ES-I3 (cell line): ENCODE measurements around the gene ACBD7.

Experiments
- H3K36me3 ChIP-seq: 2 replicates; pipeline ENCODE4 v1.6.1; 2013; ENCODE audit warnings: mild to moderate bottlenecking, low read length, control low read depth, moderate library complexity; ENCODE audit not compliant: insufficient read depth
- H3K4me1 ChIP-seq: 2 replicates; pipeline ENCODE4 v1.6.1; 2013; ENCODE audit warnings: mild to moderate bottlenecking, control low read depth, low read length; ENCODE audit not compliant: insufficient read depth
- H3K9ac ChIP-seq: 2 replicates; pipeline ENCODE4 v1.6.1; 2013; ENCODE audit warnings: low read depth, mild to moderate bottlenecking, low read length, moderate library complexity
- H3K9me3 ChIP-seq: 2 replicates; pipeline ENCODE4 v1.6.1; 2013; ENCODE audit warnings: mild to moderate bottlenecking, low read length, moderate library complexity; ENCODE audit not compliant: control insufficient read depth, insufficient read depth

The ACBD7 gene

DNA sequence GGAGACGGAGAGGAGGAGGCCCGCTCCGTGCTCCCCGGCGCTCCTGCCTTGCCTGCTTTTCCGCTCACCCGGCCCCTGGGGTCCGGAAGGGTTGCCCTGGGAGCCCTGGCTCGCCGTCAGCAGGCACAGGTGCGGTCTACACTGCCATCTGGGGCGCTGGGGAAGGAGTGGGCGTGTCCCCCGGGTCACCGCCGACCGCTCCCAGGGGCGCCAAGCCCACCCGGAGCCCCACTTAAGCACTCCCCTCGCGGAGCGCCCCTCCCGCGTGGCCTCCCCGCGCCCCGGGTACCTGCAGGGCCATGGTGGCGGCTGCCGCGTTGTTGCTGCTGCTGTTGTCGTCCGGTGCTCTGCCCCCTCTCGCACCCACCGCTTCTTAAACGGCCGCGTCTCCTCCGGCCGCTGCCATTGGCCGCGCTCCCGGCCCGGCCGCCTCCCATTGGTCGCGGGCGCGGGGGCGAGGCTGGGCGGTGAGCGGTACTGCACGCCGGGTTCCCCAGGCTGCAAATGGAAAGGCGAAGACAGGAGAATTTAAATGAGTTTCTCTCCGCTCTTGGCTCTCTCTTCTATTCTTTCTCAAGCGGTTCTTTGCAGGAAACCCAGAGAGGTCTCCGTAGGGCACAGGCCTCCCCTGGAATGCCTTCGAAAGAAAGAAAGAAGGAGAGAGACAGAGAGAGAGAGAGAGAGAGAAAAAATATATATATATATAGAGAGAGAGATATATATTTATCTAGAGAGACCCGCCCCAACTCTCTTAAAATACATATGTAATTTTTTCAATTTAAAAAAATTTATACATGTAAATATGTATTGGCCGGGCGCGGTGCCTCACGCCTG lies at the start of gene ACBD7:
ACBD7 (minus strand) TSS at position 349 of the 834 bp plus-strand sequence; CDS start at position 301, 48 bp downstream.
- no peaks in the 10 kb centered on the region for H3K36me3 ChIP-seq
- H3K9me3 ChIP-seq: no peaks in the 10 kb centered on the region
- H3K9ac ChIP-seq: peak within 1 kb of the TSS; percentile 83
- peaks cover 7% of the 10 kb centered on the region for H3K4me1 ChIP-seq

DNA sequence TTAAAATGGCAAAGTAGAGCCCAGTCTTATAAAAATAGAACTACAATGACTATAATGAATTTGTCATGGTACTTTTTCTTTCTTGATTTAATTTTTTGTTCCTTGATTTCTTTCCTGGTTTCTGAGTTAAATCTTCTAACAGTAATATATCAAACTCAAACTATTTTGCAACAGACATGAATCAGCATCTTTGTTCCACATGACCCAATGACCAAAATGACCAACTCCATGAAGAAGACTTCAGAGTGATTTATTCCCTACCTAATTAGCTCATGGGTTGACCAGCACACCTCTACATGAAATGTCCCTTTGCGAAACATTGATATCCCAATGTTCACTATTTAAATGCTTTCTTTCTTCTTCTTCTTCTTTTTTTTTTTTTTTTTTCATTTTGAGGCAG lies 49.1 kb upstream of the ACBD7 start:
- Histone ChIP-seq H3K4me1 (no peaks in the 10 kb centered on the region), H3K36me3 (peaks cover 9% of the 10 kb centered on the region; the same call in 1 of the 2 replicates), H3K9me3 (no peaks in the 10 kb centered on the region), H3K9ac (no peak overlapping the region)

DNA sequence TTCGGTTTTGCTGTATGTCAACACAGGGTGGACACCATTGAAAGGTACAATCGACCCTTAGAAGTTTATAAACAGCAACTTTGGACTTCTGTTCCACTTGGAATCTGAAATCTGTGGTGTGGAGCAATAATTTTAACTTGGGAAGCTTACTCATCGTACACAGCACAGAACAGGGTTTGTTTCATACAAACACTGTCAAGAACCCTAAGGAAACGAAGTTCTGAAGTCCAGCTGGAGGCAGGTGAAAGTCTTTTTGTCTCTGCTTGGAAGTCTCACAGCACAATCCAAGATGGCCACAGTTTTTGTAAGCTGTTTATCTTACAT lies 48.4 kb upstream of the ACBD7 start:
- no peaks in the 10 kb centered on the region for H3K4me1 ChIP-seq
- H3K9ac ChIP-seq: no peak overlapping the region
- peaks cover 9% of the 10 kb centered on the region; the same call in 1 of the 2 replicates for H3K36me3 ChIP-seq
- H3K9me3 ChIP-seq: no peaks in the 10 kb centered on the region

DNA sequence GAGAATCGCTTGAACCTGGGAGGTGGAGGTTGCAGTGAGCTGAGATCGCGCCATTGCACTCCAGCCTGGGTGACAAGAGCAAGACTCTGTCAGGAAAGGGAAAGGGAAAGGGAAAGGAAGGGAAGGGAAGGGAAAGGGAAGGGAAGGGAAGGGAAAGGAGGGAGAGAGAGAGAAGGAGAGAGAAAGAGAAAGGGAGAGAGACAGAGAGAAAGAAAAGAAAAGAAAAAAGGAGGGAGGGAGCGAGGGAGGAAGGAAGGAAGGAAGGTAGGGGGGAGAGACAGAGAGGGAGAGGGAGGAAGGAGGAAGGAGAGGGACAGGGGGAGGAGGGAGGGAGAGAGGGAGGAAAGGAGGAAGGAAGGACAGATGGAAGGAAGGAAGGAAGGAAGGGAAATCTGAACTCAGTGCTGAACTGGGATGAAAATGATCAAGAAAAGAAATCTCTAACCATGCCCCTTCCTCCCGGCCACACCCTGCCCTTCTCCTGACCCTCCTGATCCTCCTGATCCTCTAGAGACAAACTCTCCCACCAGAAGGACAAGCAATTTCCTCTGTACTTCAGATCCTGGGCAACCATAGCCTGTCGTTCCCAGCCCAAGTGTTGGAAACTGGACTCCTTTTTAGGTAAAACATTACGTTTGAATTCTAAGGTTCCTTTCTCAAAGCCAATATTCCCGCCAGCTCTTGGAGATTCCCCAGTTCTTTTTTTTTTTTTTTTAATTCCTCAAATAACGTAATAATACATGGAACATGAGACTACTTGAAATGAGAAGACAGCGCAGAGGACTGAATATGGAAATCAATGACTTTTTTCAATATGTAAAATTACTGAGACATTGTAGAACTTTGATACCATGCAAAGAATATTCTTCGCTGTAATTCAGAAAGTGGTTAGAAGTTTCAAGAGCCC lies 47.8 kb upstream of the ACBD7 start:
- Histone ChIP-seq H3K36me3 (peaks cover 9% of the 10 kb centered on the region; the same call in 1 of the 2 replicates), H3K9ac (no peak overlapping the region), H3K9me3 (no peaks in the 10 kb centered on the region), H3K4me1 (no peaks in the 10 kb centered on the region)

DNA sequence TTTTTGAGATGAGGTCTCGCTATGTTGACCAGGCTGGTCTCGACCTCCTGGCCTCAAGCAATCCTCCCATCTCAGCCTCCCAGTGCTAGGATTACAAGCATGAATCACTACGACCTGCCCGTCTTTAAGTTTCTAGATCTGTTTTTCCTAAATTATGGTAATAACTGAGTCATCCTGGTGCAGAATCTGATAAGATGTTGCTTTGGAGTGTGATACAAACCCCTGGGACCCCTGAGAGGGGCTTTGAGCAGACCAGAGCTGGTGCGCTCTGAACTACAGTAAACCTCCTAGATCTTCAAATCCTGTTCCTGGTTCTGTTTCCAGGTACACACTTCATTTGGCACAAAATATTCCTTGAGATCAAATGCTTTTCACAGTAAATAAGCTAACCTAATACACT lies 42.8 kb upstream of the ACBD7 start:
- H3K4me1 ChIP-seq: no peaks in the 10 kb centered on the region
- H3K9me3 ChIP-seq: no peaks in the 10 kb centered on the region
- H3K36me3 ChIP-seq: peaks cover 18% of the 10 kb centered on the region
- H3K9ac ChIP-seq: no peak overlapping the region

DNA sequence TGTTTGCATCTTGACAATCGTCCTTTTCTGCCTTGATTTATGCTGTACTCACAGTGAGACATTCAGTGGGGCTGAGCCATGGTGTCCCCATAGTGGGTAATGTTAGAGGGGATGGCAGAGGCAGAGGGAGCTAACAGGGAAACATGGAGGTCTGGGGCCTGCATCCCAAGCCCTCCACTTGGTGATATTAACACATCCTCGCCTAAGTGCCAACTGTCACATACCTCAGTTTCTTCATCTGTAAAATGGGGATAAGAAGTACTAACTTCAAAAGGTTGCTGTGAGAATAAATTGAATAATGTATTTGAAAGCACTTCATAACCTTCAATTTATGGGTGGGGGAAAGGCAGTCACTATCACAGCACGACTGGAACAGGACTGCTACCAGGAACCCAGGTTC lies 36.3 kb upstream of the ACBD7 start:
- Histone ChIP-seq H3K4me1 (no peaks in the 10 kb centered on the region), H3K9ac (no peak overlapping the region), H3K36me3 (peaks cover 21% of the 10 kb centered on the region), H3K9me3 (no peaks in the 10 kb centered on the region)

DNA sequence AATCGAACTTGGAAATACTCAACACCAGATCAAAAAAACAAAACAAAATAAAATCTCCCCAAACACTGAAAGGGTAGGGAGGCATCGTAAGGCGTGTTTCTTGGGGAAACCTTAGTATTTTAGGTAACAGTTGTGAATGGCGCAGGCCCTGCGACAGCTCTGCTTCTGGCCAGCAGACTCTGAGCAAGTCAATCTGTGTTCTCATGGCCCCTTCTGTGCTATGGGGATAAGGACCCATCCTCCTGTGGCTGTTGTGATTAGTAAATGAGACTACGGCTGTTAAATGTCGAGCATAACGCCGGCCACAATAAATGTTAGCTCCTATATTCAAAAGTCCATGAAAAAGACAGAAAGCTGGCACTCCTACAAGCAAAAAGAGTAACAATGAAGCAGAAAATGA lies 35.6 kb upstream of the ACBD7 start:
- no peak overlapping the region for H3K9ac ChIP-seq
- H3K4me1 ChIP-seq: no peaks in the 10 kb centered on the region
- H3K36me3 ChIP-seq: peaks cover 21% of the 10 kb centered on the region
- no peaks in the 10 kb centered on the region for H3K9me3 ChIP-seq

DNA sequence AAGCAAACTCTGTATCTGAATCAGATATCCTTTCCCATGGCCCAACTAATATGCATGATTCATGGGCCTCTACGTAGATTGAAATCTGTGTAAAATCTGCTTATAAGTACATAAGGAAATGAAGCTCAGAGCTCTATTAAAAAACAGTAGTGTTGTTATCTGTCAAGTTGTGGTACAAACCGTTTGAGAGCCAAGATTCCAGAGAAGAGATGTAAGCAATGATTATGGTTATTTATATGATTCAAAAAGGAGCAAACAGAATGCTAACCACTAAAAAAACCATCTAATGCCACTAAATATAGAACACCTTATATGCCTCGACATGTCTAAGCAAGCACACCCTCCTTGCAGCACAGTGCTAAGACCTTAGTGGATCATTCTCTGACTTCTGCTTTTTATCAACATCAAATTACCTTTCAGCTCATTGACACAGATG lies 35.2 kb upstream of the ACBD7 start:
- no peaks in the 10 kb centered on the region for H3K4me1 ChIP-seq
- H3K9me3 ChIP-seq: no peaks in the 10 kb centered on the region
- peaks cover 21% of the 10 kb centered on the region for H3K36me3 ChIP-seq
- no peak overlapping the region for H3K9ac ChIP-seq

DNA sequence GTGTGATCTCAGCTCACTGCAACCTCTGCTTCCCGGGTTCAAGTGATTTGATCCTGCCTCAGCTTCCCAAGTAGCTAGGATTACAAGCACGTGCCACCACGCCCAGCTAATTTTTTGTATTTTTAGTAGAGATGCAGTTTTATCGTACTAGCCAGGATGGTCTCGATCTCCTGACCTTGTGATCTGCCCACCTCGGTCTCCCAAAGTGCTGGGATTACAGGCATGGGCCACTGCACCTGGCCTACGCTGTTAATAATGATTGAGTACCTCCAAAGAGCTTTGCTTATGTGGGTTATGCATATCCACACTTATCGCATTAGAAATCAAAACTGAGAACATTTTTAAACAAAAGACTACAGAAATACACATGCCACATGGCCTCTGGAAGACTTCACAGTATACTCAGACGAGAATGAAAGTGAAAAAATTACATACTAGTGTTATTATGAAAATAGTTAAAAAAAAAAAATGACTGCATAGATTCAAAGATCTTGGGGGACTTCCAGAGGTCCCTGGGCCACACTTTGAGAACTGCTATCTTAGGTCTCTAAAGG lies 34.0 kb upstream of the ACBD7 start:
- H3K4me1 ChIP-seq: no peaks in the 10 kb centered on the region
- H3K9ac ChIP-seq: no peak overlapping the region
- H3K9me3 ChIP-seq: peaks cover under 1% of the 10 kb centered on the region; the same call in 1 of the 2 replicates
- peaks cover 12% of the 10 kb centered on the region for H3K36me3 ChIP-seq

DNA sequence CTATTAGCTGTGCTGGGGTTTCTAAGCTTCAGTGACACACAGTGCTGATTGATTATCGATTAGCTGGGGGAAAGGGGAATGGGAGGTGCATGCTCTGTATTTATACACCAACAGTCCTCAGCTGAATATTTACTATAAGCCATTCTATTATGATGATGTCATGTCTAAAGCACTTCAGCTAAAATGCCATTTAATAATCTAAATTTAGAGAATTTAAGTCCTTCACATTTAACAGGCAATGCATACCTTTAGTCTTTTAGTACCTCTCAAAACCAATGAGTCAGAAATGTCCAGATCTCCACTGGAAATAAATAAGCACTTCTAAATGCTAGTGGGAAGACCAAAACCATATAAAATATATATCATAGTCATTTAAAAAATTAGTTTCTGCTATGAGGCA lies 33.1 kb upstream of the ACBD7 start:
- peaks cover 4% of the 10 kb centered on the region; the same call in 1 of the 2 replicates for H3K9me3 ChIP-seq
- peaks cover 12% of the 10 kb centered on the region for H3K36me3 ChIP-seq
- H3K9ac ChIP-seq: no peak overlapping the region
- H3K4me1 ChIP-seq: no peaks in the 10 kb centered on the region

DNA sequence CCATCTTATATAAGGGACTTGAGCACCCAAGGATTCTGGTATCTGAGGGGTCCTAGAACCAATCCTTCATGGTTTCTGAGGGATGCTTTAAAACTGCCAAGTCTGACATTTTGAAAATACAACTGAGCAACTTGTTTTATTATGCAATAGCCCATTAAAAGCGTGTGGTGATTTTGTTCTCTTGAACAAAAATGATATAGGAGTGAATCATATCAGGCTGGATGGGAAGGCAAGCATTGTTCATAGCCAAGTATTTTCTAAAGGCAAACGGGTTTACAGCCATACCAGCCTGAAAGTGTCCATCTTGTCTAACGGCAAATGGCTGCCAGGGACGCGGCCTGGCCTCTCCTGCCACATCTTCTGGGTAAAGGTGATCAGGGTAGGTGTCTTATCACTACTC lies 31.9 kb upstream of the ACBD7 start:
- Histone ChIP-seq H3K9me3 (peaks cover 4% of the 10 kb centered on the region; the same call in 1 of the 2 replicates), H3K36me3 (peaks cover 7% of the 10 kb centered on the region), H3K4me1 (no peaks in the 10 kb centered on the region), H3K9ac (no peak overlapping the region)

DNA sequence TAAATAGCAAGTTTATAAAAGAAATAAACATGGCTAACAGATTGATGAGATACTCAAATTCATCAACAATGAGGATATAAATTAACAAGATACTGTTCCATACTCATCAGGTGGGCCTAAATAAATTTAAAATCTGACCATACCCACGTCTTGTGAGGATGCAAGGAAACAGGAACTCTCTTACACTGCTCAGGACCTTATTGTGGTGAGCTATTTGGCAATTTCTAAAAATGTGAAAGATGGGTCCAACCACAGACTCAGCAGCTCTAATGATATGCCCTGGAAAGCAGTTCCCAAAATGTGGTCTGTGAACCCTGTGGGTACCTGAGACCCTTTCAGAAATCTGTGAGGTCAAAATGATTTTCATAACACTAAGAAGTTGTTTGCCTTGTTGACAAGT lies 30.0 kb upstream of the ACBD7 start:
- H3K36me3 ChIP-seq: peaks cover 3% of the 10 kb centered on the region
- no peaks in the 10 kb centered on the region for H3K4me1 ChIP-seq
- peaks cover 4% of the 10 kb centered on the region; the same call in 1 of the 2 replicates for H3K9me3 ChIP-seq
- no peak overlapping the region for H3K9ac ChIP-seq

DNA sequence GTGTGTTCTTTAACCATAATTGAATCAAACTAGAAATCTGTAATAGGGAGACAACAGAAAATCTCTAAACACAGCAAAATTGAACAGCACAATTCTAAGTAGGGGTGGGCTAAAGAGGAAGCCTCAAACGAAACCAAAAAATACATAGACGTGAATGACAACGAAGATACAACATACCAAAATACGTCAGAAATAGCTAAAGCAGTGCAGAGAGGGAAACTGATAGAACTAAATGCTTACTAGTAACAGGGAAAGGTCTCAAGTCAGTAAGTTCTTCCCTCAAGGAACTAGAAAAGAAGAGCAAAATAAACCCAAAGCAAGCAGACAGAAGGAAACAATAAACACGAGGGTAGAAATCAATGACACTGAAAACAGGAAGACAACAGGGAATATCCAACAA lies 27.6 kb upstream of the ACBD7 start:
- Histone ChIP-seq H3K9ac (no peak overlapping the region), H3K9me3 (peaks cover 4% of the 10 kb centered on the region; the same call in 1 of the 2 replicates), H3K36me3 (peaks cover 3% of the 10 kb centered on the region), H3K4me1 (no peaks in the 10 kb centered on the region)

DNA sequence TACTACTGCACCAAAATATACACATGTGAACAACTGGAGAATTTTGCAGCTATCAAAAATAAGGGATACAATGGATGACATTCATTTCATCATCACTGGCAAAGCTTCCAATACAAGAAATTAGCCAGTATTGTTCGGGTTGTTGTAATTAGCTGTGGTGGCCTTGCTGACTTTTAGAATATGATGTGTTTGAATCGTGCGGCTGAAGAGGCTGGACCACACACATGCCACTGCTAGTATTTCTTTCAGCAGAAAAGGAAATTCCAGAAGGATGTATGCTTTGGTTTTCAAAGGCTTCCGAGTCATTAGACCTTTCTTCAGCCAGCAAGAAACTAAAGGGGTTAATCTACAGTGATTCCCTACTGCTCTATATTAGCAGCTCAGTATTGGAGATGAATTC lies 25.2 kb upstream of the ACBD7 start:
- Histone ChIP-seq H3K36me3 (peaks cover 3% of the 10 kb centered on the region), H3K4me1 (no peaks in the 10 kb centered on the region), H3K9me3 (peaks cover 4% of the 10 kb centered on the region; the same call in 1 of the 2 replicates), H3K9ac (no peak overlapping the region)
